C4-2B (cell line): ENCODE results near the gene BICDL1.

Experiments
- H3K27ac ChIP-seq: fragments of 450-650 bp; 2 replicates; pipeline ENCODE4 v1.5.1; 2017
- ZFX ChIP-seq: fragments of 450-650 bp; IDR thresholded peaks from 2 replicates; pipeline ENCODE4 v1.6.1; 2017
- TF ChIP-seq, protein P1 (sequence below): fragments of 450-650 bp; conservative IDR thresholded peaks from 2 replicates; pipeline ENCODE4 v1.5.1; 2017; ENCODE audit warnings: mild to moderate bottlenecking

BICDL1 gene

DNA sequence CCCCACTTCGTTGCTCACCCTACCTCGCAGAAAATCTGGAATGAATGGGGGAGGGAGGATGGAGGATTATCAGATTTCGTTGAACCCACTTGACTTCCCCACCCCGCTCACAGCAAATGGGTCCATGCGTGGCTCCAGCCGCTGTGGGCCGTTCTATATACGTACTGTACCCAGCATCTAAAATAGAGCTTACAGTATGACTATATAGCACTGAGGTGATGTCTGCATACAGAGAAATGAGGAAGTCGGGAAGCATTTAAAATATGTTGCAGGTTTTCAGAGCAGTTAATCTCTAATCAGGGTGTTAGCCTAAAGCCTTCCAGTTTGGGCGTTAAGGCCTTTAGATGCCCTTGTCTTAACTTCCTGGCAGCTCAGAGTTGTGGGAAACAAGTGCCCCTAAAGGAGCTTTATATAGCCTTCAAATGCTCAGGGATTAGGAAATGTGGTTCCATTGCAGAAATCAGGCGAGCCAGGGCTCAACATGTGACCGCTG lies 1.4 kb downstream of the BICDL1 start:
- TF ChIP-seq, protein P1, sequence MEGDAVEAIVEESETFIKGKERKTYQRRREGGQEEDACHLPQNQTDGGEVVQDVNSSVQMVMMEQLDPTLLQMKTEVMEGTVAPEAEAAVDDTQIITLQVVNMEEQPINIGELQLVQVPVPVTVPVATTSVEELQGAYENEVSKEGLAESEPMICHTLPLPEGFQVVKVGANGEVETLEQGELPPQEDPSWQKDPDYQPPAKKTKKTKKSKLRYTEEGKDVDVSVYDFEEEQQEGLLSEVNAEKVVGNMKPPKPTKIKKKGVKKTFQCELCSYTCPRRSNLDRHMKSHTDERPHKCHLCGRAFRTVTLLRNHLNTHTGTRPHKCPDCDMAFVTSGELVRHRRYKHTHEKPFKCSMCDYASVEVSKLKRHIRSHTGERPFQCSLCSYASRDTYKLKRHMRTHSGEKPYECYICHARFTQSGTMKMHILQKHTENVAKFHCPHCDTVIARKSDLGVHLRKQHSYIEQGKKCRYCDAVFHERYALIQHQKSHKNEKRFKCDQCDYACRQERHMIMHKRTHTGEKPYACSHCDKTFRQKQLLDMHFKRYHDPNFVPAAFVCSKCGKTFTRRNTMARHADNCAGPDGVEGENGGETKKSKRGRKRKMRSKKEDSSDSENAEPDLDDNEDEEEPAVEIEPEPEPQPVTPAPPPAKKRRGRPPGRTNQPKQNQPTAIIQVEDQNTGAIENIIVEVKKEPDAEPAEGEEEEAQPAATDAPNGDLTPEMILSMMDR: no peak
- TF ChIP-seq ZFX: no peak
- no peak overlapping the region for H3K27ac ChIP-seq

DNA sequence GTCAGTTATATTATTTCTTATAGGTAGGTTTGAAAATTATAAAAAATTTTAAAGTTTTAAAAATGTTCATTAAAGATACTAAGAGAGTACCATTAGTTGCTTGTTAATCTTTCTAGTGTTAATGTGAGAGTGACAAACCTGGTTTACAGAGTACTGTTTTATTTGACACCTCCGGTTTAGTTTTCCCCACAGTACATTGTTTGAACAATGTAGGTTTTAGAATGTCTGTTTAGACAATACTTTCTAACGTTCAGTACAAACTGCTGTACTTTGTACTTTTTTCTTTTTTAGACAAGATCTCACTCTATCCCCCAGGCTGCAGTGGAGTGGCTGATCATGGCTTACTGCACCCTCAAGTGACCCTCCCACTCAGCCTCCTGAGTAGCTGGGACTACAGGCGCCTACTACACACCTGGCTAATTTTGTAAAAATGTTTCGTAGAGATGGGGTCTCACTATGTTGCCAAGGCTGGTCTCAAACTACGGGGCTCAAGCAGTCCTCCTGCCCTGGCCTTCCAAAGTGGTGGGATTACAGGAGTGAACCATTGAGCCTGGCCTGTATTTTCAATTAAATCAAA lies 3.2 kb downstream of the BICDL1 start:
- no peak for TF ChIP-seq ZFX
- TF ChIP-seq, protein P1: no peak
- no peak overlapping the region for H3K27ac ChIP-seq

DNA sequence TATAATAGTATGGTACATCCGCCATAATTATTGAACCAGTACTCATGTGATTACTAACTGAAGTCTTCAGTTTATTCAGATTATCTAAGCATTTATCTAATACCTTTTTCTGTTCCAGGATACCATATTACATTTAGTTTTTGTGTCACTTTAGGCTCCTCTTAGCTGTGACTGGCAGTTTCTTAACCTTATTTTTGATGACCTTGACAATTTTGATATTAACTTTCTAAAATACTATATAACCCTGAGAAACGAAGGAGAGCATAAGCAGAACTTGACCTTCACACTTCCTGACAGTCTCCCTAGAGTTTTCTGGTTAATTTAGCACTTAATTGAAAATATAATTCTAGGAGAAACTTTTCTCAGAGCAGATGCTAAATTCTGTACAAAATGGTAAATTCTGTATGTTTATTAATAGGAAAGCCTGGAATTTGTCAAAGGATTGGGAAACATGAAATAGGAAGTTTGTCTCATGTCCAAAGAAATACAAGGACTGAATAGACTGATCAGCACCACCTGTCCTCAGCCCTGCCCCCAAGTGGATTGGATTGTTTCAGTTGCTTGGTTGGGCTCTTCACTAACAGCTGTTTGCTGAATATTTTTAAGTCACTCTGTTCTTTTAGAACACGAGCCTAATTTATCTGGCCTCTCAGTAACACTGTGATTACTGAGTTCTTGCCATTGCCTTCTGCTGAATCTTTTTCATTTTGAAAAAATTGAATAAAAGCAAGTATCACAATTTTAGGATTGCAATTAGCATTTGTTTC lies 6.0 kb downstream of the BICDL1 start:
- TF ChIP-seq ZFX: no peak
- TF ChIP-seq, protein P1: no peak
- no peak overlapping the region for H3K27ac ChIP-seq

DNA sequence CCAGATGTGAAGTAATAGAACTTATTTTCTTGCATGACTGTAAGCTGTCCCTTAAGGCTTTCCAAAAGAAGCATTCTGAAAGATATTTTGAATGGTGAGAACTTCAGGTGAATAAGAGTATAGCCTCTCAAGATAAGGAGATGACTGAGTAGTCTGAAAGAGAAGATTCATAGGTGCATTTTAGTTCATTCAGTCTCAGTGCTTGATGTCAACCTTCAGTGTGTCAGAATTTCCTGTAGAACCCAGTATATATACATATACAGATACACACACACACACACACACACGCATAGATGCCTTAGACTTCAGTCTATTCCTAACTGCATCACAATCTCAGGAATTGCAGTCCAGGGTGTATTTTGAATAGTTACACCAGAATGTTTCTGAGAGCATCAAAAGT lies 7.4 kb downstream of the BICDL1 start:
- H3K27ac ChIP-seq: no peak overlapping the region
- TF ChIP-seq ZFX: no peak
- TF ChIP-seq, protein P1: no peak

DNA sequence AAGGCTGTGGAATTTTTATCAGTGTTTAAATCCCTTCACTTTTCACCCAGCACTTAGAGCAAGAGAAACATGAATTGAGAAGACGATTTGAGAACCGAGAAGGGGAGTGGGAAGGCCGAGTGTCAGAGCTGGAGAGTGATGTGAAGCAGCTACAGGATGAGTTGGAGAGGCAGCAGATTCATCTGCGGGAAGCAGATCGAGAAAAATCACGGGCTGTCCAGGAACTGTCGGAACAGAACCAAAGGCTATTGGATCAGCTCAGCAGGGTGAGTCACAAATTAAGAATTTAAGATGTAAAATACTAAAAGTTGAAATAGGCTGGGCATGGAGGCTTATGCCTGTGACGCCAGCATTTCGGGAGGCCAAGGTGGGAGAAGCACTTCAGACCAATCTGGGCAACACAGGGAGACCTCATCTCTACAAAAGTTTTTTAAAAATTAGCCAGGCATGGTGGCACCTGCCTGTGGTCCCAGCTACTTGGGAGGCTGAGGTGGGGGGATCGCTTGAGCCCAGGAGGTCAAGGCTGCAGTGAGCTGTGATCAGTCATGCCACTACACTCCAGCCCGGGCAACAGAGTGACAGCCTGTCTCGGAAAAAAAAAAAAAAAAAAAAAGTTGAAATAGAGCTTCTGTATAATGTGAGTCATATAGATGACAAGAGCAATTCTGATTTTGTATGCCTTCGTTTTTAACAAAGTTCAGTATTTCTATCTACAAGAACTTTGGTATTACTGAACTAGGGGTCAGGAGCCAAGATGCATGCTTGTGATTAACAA lies 9.6 kb downstream of the BICDL1 start:
- TF ChIP-seq, protein P1: no peak
- TF ChIP-seq ZFX: no peak
- no peak overlapping the region for H3K27ac ChIP-seq

DNA sequence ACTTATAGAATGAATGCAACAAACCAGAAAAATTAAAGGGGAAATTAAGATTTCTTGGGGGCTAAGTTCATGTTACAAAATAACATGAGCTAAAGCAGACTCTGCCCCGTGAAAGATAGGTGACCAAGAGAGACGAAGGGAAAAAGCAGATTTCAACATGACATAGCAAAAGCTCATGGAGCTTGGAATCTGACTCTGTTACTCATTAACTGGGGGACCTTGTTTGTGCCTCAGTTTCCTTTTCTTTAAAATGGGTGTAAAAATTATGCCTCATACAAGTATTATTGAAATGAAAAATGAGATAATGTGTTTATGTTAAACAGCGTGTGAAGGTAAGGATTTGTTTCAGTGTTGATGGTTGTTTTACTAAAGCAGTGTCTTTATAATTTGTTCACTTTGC lies 11.5 kb downstream of the BICDL1 start:
- no peak overlapping the region for H3K27ac ChIP-seq
- TF ChIP-seq, protein P1: no peak
- no peak for TF ChIP-seq ZFX
